WERI-Rb-1 (cell line): ENCODE data around the gene MYORG.

Experiments used
- DNase-seq: peaks from one replicate; pipeline ENCODE4 v3.0.0-alpha.2; 2020
- H3K27ac ChIP-seq: fragments of 250-450 bp; sonication (Bioruptor Pico); 2 replicates; pipeline ENCODE4 v1.5.1; 2020; ENCODE audit warnings: mild to moderate bottlenecking, moderate library complexity
- H3K27me3 ChIP-seq: fragments of 250-450 bp; sonication (Bioruptor Pico); 2 replicates; pipeline ENCODE4 v1.5.1; 2021; ENCODE audit warnings: mild to moderate bottlenecking, low read depth, moderate library complexity; ENCODE audit not compliant: insufficient read depth, severe bottlenecking
- H3K36me3 ChIP-seq: fragments of 250-450 bp; sonication (Bioruptor Pico); 2 replicates; pipeline ENCODE4 v1.5.1; 2020; ENCODE audit warnings: mild to moderate bottlenecking, moderate library complexity
- H3K4me3 ChIP-seq: 2 replicates; pipeline ENCODE4 v1.5.1; 2011; ENCODE audit warnings: low read depth, mild to moderate bottlenecking, control low read depth, low read length
- H3K9me3 ChIP-seq: fragments of 250-450 bp; sonication (Bioruptor Pico); 2 replicates; pipeline ENCODE4 v1.5.1; 2021; ENCODE audit warnings: mild to moderate bottlenecking, moderate library complexity; ENCODE audit not compliant: severe bottlenecking
- TF ChIP-seq, protein P1 (sequence below): IDR thresholded peaks from 2 replicates; pipeline ENCODE4 v1.5.1; 2011; ENCODE audit warnings: low read depth, mild to moderate bottlenecking, control low read depth, inconsistent platforms, low read length

MYORG gene

DNA sequence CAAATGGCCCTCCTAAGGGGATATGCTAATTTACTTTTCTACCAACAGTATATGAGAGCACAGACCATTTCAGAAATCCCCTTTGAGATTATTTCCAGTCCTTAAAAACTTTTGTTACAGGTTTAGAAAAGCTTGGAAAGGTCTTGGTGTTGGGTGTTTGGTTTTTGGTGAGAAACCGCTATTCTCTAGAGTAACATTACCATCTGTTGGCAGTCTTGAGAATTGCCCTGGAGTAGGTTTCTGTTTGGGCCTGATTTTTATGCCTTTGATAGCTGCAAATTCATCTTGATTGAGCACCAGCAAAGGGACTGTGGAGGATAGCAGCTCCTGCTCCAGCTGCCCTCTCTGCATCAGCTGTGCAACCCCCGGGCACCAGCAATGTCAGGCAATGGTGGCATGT is 39.3 kb downstream of the MYORG start:
- peaks cover 17% of the 10 kb centered on the region for H3K36me3 ChIP-seq
- TF ChIP-seq, protein P1, sequence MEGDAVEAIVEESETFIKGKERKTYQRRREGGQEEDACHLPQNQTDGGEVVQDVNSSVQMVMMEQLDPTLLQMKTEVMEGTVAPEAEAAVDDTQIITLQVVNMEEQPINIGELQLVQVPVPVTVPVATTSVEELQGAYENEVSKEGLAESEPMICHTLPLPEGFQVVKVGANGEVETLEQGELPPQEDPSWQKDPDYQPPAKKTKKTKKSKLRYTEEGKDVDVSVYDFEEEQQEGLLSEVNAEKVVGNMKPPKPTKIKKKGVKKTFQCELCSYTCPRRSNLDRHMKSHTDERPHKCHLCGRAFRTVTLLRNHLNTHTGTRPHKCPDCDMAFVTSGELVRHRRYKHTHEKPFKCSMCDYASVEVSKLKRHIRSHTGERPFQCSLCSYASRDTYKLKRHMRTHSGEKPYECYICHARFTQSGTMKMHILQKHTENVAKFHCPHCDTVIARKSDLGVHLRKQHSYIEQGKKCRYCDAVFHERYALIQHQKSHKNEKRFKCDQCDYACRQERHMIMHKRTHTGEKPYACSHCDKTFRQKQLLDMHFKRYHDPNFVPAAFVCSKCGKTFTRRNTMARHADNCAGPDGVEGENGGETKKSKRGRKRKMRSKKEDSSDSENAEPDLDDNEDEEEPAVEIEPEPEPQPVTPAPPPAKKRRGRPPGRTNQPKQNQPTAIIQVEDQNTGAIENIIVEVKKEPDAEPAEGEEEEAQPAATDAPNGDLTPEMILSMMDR = no peak
- DNase-seq = no peak
- no peak overlapping the region for H3K27ac ChIP-seq
- no peaks in the 10 kb centered on the region for H3K27me3 ChIP-seq
- H3K4me3 ChIP-seq = no peak overlapping the region
- H3K9me3 ChIP-seq = no peaks in the 10 kb centered on the region

DNA sequence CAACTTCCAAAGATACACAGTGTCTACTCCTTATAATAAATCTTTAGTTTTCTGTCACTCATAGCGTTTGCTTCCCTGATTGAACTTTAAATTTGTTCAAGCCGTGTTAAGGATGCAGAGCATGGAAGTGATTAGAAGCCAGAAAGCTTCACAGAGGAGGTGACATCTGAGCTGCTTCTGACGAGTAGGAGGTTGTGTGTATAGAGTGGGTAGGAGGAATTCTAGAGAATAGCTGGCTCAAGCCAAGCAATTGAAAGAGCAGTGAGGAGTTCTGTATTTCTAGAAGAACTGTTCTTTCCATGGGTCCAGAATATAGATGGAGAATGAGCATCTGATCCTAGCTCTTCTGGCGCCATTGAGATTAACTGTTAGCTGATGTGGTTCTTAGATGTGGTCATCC is 41.3 kb downstream of the MYORG start:
- peaks cover 13% of the 10 kb centered on the region for H3K36me3 ChIP-seq
- H3K27me3 ChIP-seq = no peaks in the 10 kb centered on the region
- TF ChIP-seq, protein P1 = no peak
- H3K4me3 ChIP-seq = no peak overlapping the region
- no peaks in the 10 kb centered on the region for H3K9me3 ChIP-seq
- no peak for DNase-seq
- no peak overlapping the region for H3K27ac ChIP-seq

DNA sequence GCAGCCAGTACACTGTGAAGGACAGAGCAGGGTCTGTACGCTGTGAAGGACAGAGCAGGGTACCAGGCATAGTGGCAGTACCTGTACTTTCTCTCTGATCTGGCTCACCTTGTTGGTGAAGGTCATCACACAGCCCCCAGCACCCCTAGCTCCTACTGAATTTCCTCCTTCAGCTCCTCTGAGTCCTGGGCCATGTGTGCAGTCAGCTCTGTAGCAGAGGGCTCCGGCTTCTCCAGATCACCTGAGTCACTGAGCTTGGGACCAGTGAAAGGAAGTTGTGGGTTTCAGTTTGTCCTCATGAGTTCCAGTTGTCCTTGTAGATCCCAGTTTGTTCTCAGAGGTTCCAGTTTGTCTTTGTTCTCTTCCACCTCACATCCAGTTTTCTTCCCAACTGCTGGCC is 41.8 kb downstream of the MYORG start:
- Histone ChIP-seq H3K27ac (no peak overlapping the region), H3K27me3 (no peaks in the 10 kb centered on the region), H3K4me3 (no peak overlapping the region), H3K9me3 (no peaks in the 10 kb centered on the region), H3K36me3 (peaks cover 13% of the 10 kb centered on the region)
- no peak for DNase-seq
- TF ChIP-seq, protein P1 = no peak

DNA sequence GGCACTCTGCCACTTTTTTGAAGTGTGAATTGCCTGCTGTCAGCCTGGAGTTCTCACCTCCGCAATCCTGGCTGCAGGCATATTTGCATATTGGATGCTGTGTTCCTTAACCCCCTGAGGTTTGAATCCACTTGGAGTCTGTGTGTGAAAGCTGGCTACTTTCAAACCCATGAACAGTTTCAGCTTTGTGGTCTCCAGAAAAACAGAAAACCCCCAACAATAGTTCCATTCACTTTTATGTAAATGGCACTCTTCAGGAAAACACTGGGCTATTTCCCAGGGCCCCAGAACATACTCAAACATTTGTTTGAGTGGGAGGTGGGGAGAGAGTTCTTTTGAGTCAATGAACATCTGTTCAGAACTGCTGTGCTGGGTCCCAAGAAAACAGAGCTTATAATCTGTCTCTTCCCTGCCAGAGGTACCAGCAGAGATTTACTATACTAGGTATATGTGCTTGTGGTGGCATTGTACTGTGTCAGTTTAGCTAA is 42.3 kb downstream of the MYORG start:
- peaks cover 11% of the 10 kb centered on the region for H3K36me3 ChIP-seq
- no peak overlapping the region for H3K4me3 ChIP-seq
- H3K9me3 ChIP-seq = no peaks in the 10 kb centered on the region
- no peak overlapping the region for H3K27ac ChIP-seq
- DNase-seq = no peak
- H3K27me3 ChIP-seq = no peaks in the 10 kb centered on the region
- TF ChIP-seq, protein P1 = no peak

DNA sequence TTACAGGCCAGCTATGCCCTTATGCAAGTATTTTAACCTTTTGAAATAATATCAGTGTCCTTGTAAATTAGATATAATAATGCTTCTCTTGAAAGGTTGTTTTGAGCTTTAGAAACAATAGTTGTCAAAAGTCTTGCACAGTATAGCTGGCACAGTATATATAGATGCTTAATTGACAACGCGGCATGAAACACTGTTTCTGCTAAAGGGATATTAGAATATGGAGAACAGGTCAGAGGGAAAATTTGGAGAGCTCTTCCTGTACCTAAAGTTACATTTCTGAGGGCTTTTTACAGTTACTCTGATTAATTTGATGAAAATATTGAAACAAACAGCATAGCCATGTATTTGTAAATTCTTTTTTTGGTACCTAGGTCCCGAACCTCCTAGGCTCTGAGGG is 42.9 kb downstream of the MYORG start:
- no peak overlapping the region for H3K4me3 ChIP-seq
- no peak for DNase-seq
- H3K27ac ChIP-seq = no peak overlapping the region
- H3K36me3 ChIP-seq = peaks cover 6% of the 10 kb centered on the region
- no peaks in the 10 kb centered on the region for H3K27me3 ChIP-seq
- TF ChIP-seq, protein P1 = no peak
- H3K9me3 ChIP-seq = no peaks in the 10 kb centered on the region
